Neuronal stem cell (in vitro differentiated cells): Measurements from ENCODE around the gene SYNPO2.
A peak's percentile ranks its signal among the peaks of the same experiment; 100 is the strongest.
"Not testable (repeated sequence)": the region's sequence is repeated elsewhere in the genome, so short reads cannot be mapped to it uniquely, and the experiment has no call there.

Experiments
- DNase-seq: peaks from one replicate; pipeline ENCODE4 v3.0.0-alpha.2; 2013; ENCODE audit warnings: low spot score
- H2AFZ ChIP-seq: one replicate; pipeline ENCODE4 v1.6.1; 2013; ENCODE audit warnings: mild to moderate bottlenecking, low read length, inconsistent platforms
- H2AK5ac ChIP-seq: 2 replicates; pipeline ENCODE4 v1.6.1; 2013; ENCODE audit warnings: low read depth, mild to moderate bottlenecking, inconsistent platforms, low read length, moderate library complexity, mixed read lengths
- H2BK120ac ChIP-seq: 2 replicates; pipeline ENCODE4 v1.6.1; 2013; ENCODE audit warnings: low read depth, mild to moderate bottlenecking, inconsistent platforms, low read length, moderate library complexity, mixed read lengths
- H2BK12ac ChIP-seq: one replicate; pipeline ENCODE4 v1.6.1; 2013; ENCODE audit warnings: low read length, inconsistent platforms
- H2BK15ac ChIP-seq: 2 replicates; pipeline ENCODE4 v1.6.1; 2013; ENCODE audit warnings: mild to moderate bottlenecking, low read length, inconsistent platforms, mixed read lengths
- H2BK5ac ChIP-seq: one replicate; pipeline ENCODE4 v1.6.1; 2013; ENCODE audit warnings: inconsistent platforms, mild to moderate bottlenecking, low read length, moderate library complexity
- H3K14ac ChIP-seq: one replicate; pipeline ENCODE4 v1.6.1; 2013; ENCODE audit warnings: low read length, inconsistent platforms
- H3K18ac ChIP-seq: 2 replicates; pipeline ENCODE4 v1.6.1; 2013; ENCODE audit warnings: low read length, inconsistent platforms
- H3K23ac ChIP-seq: 2 replicates; pipeline ENCODE4 v1.6.1; 2013; ENCODE audit warnings: low read depth, mild to moderate bottlenecking, mixed read lengths, low read length, inconsistent platforms; ENCODE audit not compliant: poor library complexity
- H3K27ac ChIP-seq: replicated peaks from 3 replicates; pipeline ENCODE4 v1.5.1; 2013; ENCODE audit warnings: low read length, inconsistent platforms
- H3K27me3 ChIP-seq, 3 experiments: 2 replicates each; pipeline ENCODE4 v1.6.1; 2013; ENCODE audit warnings: low read length in 3 of 3, mild to moderate bottlenecking in 2 of 3, inconsistent platforms in 1 of 3, low read depth in 1 of 3, mixed read lengths in 1 of 3, moderate library complexity in 1 of 3; ENCODE audit not compliant: control insufficient read depth in 3 of 3, insufficient read depth in 3 of 3
- H3K36me3 ChIP-seq, 2 donors: replicated peaks in 1 of 2; 2 replicates each; pipeline ENCODE4 v1.6.1; 2013; ENCODE audit warnings: low read length in 2 of 2; ENCODE audit not compliant: control insufficient read depth in 2 of 2, insufficient read depth in 2 of 2
- H3K4ac ChIP-seq: 2 replicates; pipeline ENCODE4 v1.6.1; 2013; ENCODE audit warnings: inconsistent platforms, mild to moderate bottlenecking, low read length, moderate library complexity
- H3K4me1 ChIP-seq, 2 donors: 1 replicate in 1 of 2; 2 replicates in 1 of 2; pipeline ENCODE4 v1.6.1; 2013; ENCODE audit warnings: low read length in 2 of 2, low read depth in 1 of 2; ENCODE audit not compliant: control insufficient read depth in 2 of 2, insufficient read depth in 1 of 2
- H3K4me2 ChIP-seq: one replicate; pipeline ENCODE4 v1.6.1; 2013; ENCODE audit warnings: mild to moderate bottlenecking, low read length, inconsistent platforms; ENCODE audit not compliant: insufficient read depth, poor library complexity, severe bottlenecking
- H3K4me3 ChIP-seq, 2 donors: 2 replicates each; pipeline ENCODE4 v1.5.1; 2013; ENCODE audit warnings: low read length in 2 of 2, mild to moderate bottlenecking in 2 of 2, inconsistent platforms in 1 of 2, moderate library complexity in 1 of 2
- H3K79me1 ChIP-seq: one replicate; pipeline ENCODE4 v1.6.1; 2013; ENCODE audit warnings: low read depth, mild to moderate bottlenecking, inconsistent platforms, low read length, moderate library complexity
- H3K9ac ChIP-seq: one replicate; pipeline ENCODE4 v1.6.1; 2013; ENCODE audit warnings: mild to moderate bottlenecking, low read depth, low read length, inconsistent platforms; ENCODE audit not compliant: poor library complexity
- H3K9me3 ChIP-seq, 2 donors: replicated peaks in 1 of 2; 2 replicates each; pipeline versions ENCODE3 to v1.6.1; 2013; ENCODE audit warnings: low read length in 2 of 2, mild to moderate bottlenecking in 2 of 2, inconsistent platforms in 1 of 2, low read depth in 1 of 2, mixed read lengths in 1 of 2, moderate library complexity in 1 of 2; ENCODE audit not compliant: control insufficient read depth in 2 of 2, insufficient read depth in 1 of 2
- H4K8ac ChIP-seq: one replicate; pipeline ENCODE4 v1.6.1; 2013; ENCODE audit warnings: low read depth, mild to moderate bottlenecking, inconsistent platforms, low read length, moderate library complexity
- H4K91ac ChIP-seq: one replicate; pipeline ENCODE4 v1.6.1; 2013; ENCODE audit warnings: low read length, low read depth, mild to moderate bottlenecking, inconsistent platforms; ENCODE audit not compliant: poor library complexity
- WGBS, 2 donors: extraction: QIAGEN DNeasy Blood & Tissue Kit; methylation state at CpG; one replicate each; pipeline ENCODE4 v1.1.7; 2013; ENCODE audit warnings: missing lambda C conversion rate in 2 of 2, mixed read lengths in 1 of 2; ENCODE audit not compliant: insufficient read length in 2 of 2, insufficient replicate concordance in 1 of 2; ENCODE audit errors: extremely low coverage in 2 of 2; 5-methylcytosine and 5-hydroxymethylcytosine counted together

Gene SYNPO2

GRCh38 chr4:118869808-118870342 is 18.8 kb upstream of the SYNPO2 start:
- Histone ChIP-seq H3K4me1 (peaks cover 1 to 3% of the 10 kb centered on the region in 2 donors), H3K4me3 (no peak overlapping the region), H3K4ac (no peak overlapping the region), H3K27me3 (no peaks in the 10 kb centered on the region), H3K4me2 (no peak overlapping the region), H4K91ac (no peak overlapping the region), H2AK5ac (no peak overlapping the region), H3K23ac (no peak overlapping the region), H3K18ac (no peak overlapping the region), H2BK12ac (no peak overlapping the region), H3K9ac (no peak overlapping the region), H4K8ac (no peak overlapping the region), H3K27ac (no peak overlapping the region), H3K36me3 (no peaks in the 10 kb centered on the region), H3K9me3 (no peaks in the 10 kb centered on the region), H2BK5ac (no peak overlapping the region), H2AFZ (peak overlapping the region; percentile 77), H2BK15ac (no peak overlapping the region), H3K79me1 (no peaks in the 10 kb centered on the region), H3K14ac (no peak overlapping the region), H2BK120ac (no peak overlapping the region)
- WGBS, 2 donors, result no CpG with 5 or more reads among the region's 2 CpGs
- no peak for DNase-seq

- no peaks in the 10 kb centered on the region for H3K36me3 ChIP-seq
- H4K91ac ChIP-seq, result no peak overlapping the region
- no peak overlapping the region for H3K4me3 ChIP-seq
- H3K9ac ChIP-seq, result no peak overlapping the region
- H2AFZ ChIP-seq, result no peak overlapping the region
- no peak overlapping the region for H3K23ac ChIP-seq
- H3K27ac ChIP-seq, result no peak overlapping the region
- no peak overlapping the region for H2AK5ac ChIP-seq
- no peak overlapping the region for H3K18ac ChIP-seq
- H4K8ac ChIP-seq, result no peak overlapping the region
- H2BK5ac ChIP-seq, result no peak overlapping the region
- peaks cover 0 to 3% of the 10 kb centered on the region in 2 donors for H3K4me1 ChIP-seq
- H2BK12ac ChIP-seq, result no peak overlapping the region
- no peaks in the 10 kb centered on the region for H3K9me3 ChIP-seq
- H3K27me3 ChIP-seq, result no peaks in the 10 kb centered on the region
- DNase-seq, result no peak
- no peak overlapping the region for H3K14ac ChIP-seq
- H3K4ac ChIP-seq, result no peak overlapping the region
- no peak overlapping the region for H3K4me2 ChIP-seq
- no CpG with 5 or more reads among the region's 4 CpGs for WGBS, 2 donors
- no peak overlapping the region for H2BK120ac ChIP-seq
- no peaks in the 10 kb centered on the region for H3K79me1 ChIP-seq
- H2BK15ac ChIP-seq, result no peak overlapping the region
These were observed 16.5 kb upstream of the SYNPO2 start for GRCh38 chr4:118872181-118872580.

GRCh38 chr4:118877797-118878196 is 10.9 kb upstream of the SYNPO2 start:
- Histone ChIP-seq H3K9me3 (peaks cover 2 to 3% of the 10 kb centered on the region in 2 donors), H3K4me1 (no peaks in the 10 kb centered on the region), H2AK5ac (no peak overlapping the region), H4K8ac (no peak overlapping the region), H3K79me1 (no peaks in the 10 kb centered on the region), H2AFZ (no peak overlapping the region), H3K36me3 (no peaks in the 10 kb centered on the region), H4K91ac (no peak overlapping the region), H3K23ac (no peak overlapping the region), H2BK15ac (no peak overlapping the region), H3K18ac (no peak overlapping the region), H3K4me3 (no peak overlapping the region), H2BK12ac (no peak overlapping the region), H3K27me3 (no peaks in the 10 kb centered on the region), H3K4ac (no peak overlapping the region), H2BK120ac (no peak overlapping the region), H3K9ac (no peak overlapping the region), H2BK5ac (no peak overlapping the region), H3K27ac (no peak overlapping the region), H3K4me2 (no peak overlapping the region), H3K14ac (no peak overlapping the region)
- WGBS, 2 donors, result no CpG with 5 or more reads among the region's 6 CpGs
- no peak for DNase-seq

- no CpG with 5 or more reads among the region's 9 CpGs for WGBS, 2 donors
- not testable (repeated sequence) for DNase-seq, H3K4me2 ChIP-seq, H3K27ac ChIP-seq, H3K27me3 ChIP-seq, H4K8ac ChIP-seq, H3K36me3 ChIP-seq, H2BK15ac ChIP-seq, H2BK120ac ChIP-seq, H3K9ac ChIP-seq, H3K23ac ChIP-seq, H2AFZ ChIP-seq, H3K4me1 ChIP-seq, H3K9me3 ChIP-seq, H3K4me3 ChIP-seq, H3K18ac ChIP-seq, H3K79me1 ChIP-seq, H3K14ac ChIP-seq, H2BK12ac ChIP-seq, H2BK5ac ChIP-seq, H2AK5ac ChIP-seq, H4K91ac ChIP-seq, H3K4ac ChIP-seq
These were observed 10.1 kb upstream of the SYNPO2 start for GRCh38 chr4:118878507-118878906.
